Aorta (tissue), 5 donors: Measurements from ENCODE around the gene ACTN1. TPM values are rescaled to one million over a fixed set of nuclear protein-coding genes. Genes with fewer than 3 reads are reported as not detected.

Experiments
- ATAC-seq: fragments of 200-7000 bp; cut with Tn5 transposase; one replicate; pipeline ENCODE4 v1.9.1; 2022; ENCODE audit warnings: moderate library complexity; ENCODE audit not compliant: low FRiP score
- DNase-seq, 2 donors: peaks; one replicate each; pipeline ENCODE4 v3.0.0-alpha.2; 2020
- H3K27ac ChIP-seq, 2 donors: one replicate each; pipeline ENCODE4 v1.5.1; 2013; ENCODE audit warnings: low read length in 2 of 2, mild to moderate bottlenecking in 2 of 2, moderate library complexity in 2 of 2, control low read depth in 1 of 2, inconsistent platforms in 1 of 2, low read depth in 1 of 2
- H3K27me3 ChIP-seq, 2 donors: one replicate each; pipeline ENCODE4 v1.6.1; 2013; ENCODE audit warnings: control low read depth in 1 of 2, low read length in 1 of 2, mild to moderate bottlenecking in 1 of 2, moderate library complexity in 1 of 2; ENCODE audit not compliant: insufficient read depth in 2 of 2, control insufficient read depth in 1 of 2
- H3K36me3 ChIP-seq, 2 donors: one replicate each; pipeline ENCODE4 v1.6.1; 2013; ENCODE audit warnings: control low read depth in 1 of 2, low read length in 1 of 2, mild to moderate bottlenecking in 1 of 2; ENCODE audit not compliant: insufficient read depth in 2 of 2, control insufficient read depth in 1 of 2
- H3K4me1 ChIP-seq, 2 donors: one replicate each; pipeline ENCODE4 v1.6.1; 2013; ENCODE audit warnings: low read length in 2 of 2, control low read depth in 1 of 2, mild to moderate bottlenecking in 1 of 2, moderate library complexity in 1 of 2; ENCODE audit not compliant: insufficient read depth in 2 of 2, control insufficient read depth in 1 of 2
- H3K4me3 ChIP-seq, 2 donors: one replicate each; pipeline ENCODE4 v1.5.1; 2013; ENCODE audit warnings: low read length in 2 of 2, control low read depth in 1 of 2, mild to moderate bottlenecking in 1 of 2
- H3K9me3 ChIP-seq: one replicate; pipeline ENCODE4 v1.6.1; 2013; ENCODE audit warnings: mild to moderate bottlenecking, low read length; ENCODE audit not compliant: control insufficient read depth
- WGBS, 2 donors: extraction: QIAGEN DNeasy Blood & Tissue Kit; methylation state at CpG; one replicate each; pipeline ENCODE4 v1.1.7; 2013; 5-methylcytosine and 5-hydroxymethylcytosine counted together
- intact Hi-C, 2 donors: fragments of 100-400 bp; cut with DNase I; formaldehyde crosslinking; loops; one replicate each; pipeline versions ENCODE4 v1.14.2 to v1.15.0; 2022
- polyA plus RNA-seq, 2 donors: library from polyadenylated mRNA; stranded (reverse); fragments of 200-250 nt; gene quantifications; one replicate each; pipeline ENCODE4 v1.2.3, GENCODE V29; 2013
- total RNA-seq, 2 donors: library from RNA; stranded (reverse); fragmentation: NEBNext Ultra II Directional; extraction: Animal tissue kit (Norgen Biotek cat#: 25700); gene quantifications; one replicate each; pipeline ENCODE4 v1.2.1, GENCODE V29; 2021
- donor health status: healthy with polysubstance abuse.
- donor health status: Bipolar disorder and iron deficiency.
- donor health status: DM: no; HTN: no; CAD: no.
- donor health status: DM: no; HTN: no; CAD: no.
- donor health status: DM: yes; HTN: yes; CAD: no.

The ACTN1 gene
- total and polyA plus RNA-seq, 4 donors: 82.0 to 1,590 (median 631) TPM

DNA sequence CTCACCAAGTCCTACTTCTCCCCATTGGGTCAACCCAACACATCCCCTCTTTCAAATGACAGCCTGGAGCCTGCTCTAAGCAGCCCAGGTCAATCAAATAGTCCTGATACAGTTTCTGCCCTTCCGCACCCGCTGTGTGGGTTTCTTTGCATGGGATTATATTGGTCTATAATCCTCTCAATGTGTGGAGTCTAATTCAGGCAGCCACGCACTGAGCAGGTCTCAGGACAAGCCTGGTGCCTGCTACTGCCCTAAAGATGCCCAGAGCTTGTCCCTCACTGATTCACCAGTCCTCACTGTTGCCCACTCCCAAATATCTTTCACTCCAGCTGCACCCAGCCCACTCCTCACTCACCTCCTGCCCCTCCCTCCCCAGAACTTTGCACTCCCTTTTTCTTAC, 16.4 kb downstream of the ACTN1 start:
- WGBS, 2 donors: 63 to 75% methylated on average over 3 of the region's 3 CpGs
- intact Hi-C loops: no loop called here
- no peak overlapping the region for H3K4me3 ChIP-seq
- H3K4me1 ChIP-seq: peaks cover 10 to 12% of the 10 kb centered on the region in 2 donors
- peak overlapping the region in 1 of 2 donors; percentile 84 for H3K27ac ChIP-seq
- DNase-seq (no peak), ATAC-seq (no peak)
- no peaks in the 10 kb centered on the region for H3K9me3 ChIP-seq
- H3K27me3 ChIP-seq: no peaks in the 10 kb centered on the region
- peaks cover 0 to under 1% of the 10 kb centered on the region in 2 donors for H3K36me3 ChIP-seq

DNA sequence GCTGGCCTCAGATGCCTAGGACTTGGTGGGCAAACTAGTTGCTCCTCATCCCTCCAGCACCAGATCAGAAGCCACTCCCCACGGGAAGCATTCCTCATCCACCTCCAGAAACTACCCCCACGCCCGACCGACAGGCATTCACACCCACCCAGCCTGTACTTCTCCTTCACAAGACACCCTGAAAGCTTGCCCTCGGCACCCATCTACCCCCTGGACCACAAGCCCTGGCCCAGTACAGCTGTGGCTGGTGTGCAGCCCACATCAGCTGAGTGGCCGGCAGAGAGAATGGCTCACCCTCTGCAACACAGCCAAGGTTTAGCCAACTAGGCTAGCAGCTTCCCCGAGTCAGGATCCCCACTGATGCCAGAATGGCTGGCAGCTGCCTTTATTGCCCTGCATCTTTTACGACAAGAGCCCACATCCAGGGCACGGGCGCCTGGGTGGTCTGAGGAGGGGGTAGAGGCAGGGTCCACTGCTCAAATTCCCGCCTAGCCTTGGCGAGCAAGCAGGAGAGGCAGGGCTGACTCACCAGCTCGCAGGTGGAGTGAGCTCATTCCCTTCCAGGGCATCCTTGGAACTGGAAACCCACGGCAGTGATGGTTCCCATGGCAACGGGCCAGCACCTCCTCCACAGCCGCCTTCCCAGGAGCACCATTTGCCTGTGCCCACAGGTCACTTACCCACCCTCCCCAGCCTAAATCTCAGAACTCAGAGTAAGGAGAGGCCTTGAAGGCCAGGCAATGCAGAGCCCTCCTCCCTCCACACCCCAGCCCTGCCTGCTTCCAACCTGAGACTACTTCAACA, 17.1 kb downstream of the ACTN1 start:
- peak; percentile 36 for ATAC-seq
- DNase-seq: peak; percentile 78 to 87
- intact Hi-C loops: no loop called here
- WGBS, 2 donors: 6 to 8% methylated on average over 16 of the region's 16 CpGs
- H3K36me3 ChIP-seq: peaks cover 0 to 3% of the 10 kb centered on the region in 2 donors
- H3K4me3 ChIP-seq: no peak overlapping the region
- no peaks in the 10 kb centered on the region for H3K27me3 ChIP-seq
- no peaks in the 10 kb centered on the region for H3K9me3 ChIP-seq
- H3K4me1 ChIP-seq: peaks cover 6 to 12% of the 10 kb centered on the region in 2 donors
- peak overlapping the region in 1 of 2 donors; percentile 84 for H3K27ac ChIP-seq

DNA sequence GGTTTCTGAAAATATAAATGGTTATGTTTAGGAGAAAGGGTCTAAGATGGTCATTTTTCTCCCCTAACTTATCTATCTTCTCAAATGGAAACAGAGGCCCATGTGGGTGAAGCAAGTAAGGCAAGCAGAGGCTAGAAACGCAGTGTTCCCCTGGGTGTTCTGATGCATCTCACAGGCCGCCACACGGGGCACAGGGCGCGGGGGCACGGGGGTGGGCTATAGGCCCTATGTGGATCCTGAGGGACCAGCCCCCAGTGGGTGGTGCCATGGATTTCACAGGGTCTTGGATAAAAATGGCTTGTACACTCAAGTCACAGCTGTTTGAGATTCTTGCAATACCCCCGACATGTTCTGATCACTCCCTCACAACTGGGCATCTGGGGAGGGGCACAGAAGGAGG, 17.7 kb downstream of the ACTN1 start:
- WGBS, 2 donors: 20% methylated on average over 6 to 7 of the region's 7 CpGs
- peak overlapping the region in 1 of 2 donors; percentile 84 for H3K27ac ChIP-seq
- intact Hi-C loops: no loop called here
- no peaks in the 10 kb centered on the region for H3K27me3 ChIP-seq
- H3K9me3 ChIP-seq: no peaks in the 10 kb centered on the region
- DNase-seq: no peak
- no peak overlapping the region for H3K4me3 ChIP-seq
- peaks cover 0 to 3% of the 10 kb centered on the region in 2 donors for H3K36me3 ChIP-seq
- ATAC-seq: no peak
- peaks cover 4 to 12% of the 10 kb centered on the region in 2 donors for H3K4me1 ChIP-seq

DNA sequence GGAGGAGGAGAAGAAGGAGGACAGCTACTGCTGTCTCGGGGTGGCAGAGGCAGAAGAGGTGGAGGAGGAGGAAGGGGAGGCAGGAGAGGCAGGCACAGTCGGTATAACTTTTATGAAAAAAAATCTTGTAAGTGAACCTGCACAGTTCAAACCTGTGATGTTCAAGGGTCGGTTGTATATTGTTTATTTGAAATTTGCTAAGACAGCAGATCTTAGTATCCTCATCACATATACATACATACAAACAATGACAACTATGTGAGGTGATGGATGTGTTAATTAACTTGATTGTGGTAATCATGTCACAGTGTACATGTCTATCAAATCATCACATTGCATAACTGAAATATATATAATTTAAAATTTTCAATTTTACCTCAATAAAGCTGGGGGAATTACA, 19.0 kb downstream of the ACTN1 start:
- ATAC-seq: no peak

DNA sequence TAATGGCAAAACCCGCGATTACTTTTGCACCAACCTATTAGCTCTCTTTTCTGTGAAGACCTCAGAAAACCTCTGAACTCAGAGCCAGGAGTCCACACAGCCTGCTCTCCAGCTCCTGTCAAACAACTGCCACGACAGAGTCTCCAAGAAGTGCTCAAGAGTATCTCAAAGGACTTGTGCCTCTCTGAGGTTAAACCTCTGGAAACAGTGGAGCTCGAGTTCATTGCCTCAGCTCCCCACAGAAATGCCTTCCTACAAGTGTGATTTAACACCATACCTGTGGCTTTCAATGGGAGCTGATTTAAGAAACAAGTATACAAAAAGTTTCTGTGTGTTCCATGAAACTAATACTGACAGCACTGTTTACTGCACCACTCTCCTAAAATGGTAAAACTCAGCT, 20.1 kb downstream of the ACTN1 start:
- ATAC-seq (no peak), DNase-seq (no peak)
- H3K9me3 ChIP-seq: no peaks in the 10 kb centered on the region
- peaks cover 0 to 3% of the 10 kb centered on the region in 2 donors for H3K36me3 ChIP-seq
- peaks cover 4 to 7% of the 10 kb centered on the region in 2 donors for H3K4me1 ChIP-seq
- intact Hi-C loops: loop anchor here in 1 of 2 donors (5.0 kb wide), 1 partner anchor 37 kb away; no protein-coding TSS in a partner anchor
- WGBS, 2 donors: 5 to 7% methylated on average over 4 of the region's 4 CpGs
- no peaks in the 10 kb centered on the region for H3K27me3 ChIP-seq
- no peak overlapping the region for H3K4me3 ChIP-seq
- peak overlapping the region; percentile 61 to 80 for H3K27ac ChIP-seq

More for the DNA sequence above, 19.0 kb downstream of the ACTN1 start:
- Histone ChIP-seq H3K4me1 (peaks cover 4 to 12% of the 10 kb centered on the region in 2 donors), H3K36me3 (peaks cover 0 to 3% of the 10 kb centered on the region in 2 donors), H3K4me3 (no peak overlapping the region), H3K27ac (peak overlapping the region in 1 of 2 donors; percentile 17), H3K9me3 (no peaks in the 10 kb centered on the region), H3K27me3 (no peaks in the 10 kb centered on the region)
- no peak for DNase-seq
- WGBS, 2 donors: 7 to 21% methylated on average over 3 of the region's 3 CpGs
- intact Hi-C loops: no loop called here

DNA sequence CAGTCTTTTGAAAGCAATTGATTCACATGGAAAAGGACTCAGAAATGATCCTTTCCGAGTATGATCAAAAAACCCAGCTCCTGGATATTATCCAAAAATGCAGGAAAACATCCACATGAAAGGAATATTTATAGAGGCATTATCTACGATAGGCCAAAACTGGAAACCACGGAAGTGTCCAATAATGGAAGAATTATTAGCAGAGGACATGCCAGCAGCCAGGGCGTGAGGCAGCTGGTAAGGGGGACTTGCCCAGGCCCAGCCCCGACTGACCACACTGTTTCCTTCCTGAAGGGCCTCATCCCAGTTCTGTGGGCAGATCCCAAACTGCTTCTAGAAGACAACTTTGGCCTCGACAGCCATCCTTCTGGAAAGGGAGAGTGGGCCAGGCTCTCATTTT, 20.5 kb downstream of the ACTN1 start:
- H3K4me3 ChIP-seq: no peak overlapping the region
- H3K4me1 ChIP-seq: peaks cover 4 to 7% of the 10 kb centered on the region in 2 donors
- intact Hi-C loops: loop anchor here in 1 of 2 donors (5.0 kb wide), 1 partner anchor 36 kb away; no protein-coding TSS in a partner anchor

DNA sequence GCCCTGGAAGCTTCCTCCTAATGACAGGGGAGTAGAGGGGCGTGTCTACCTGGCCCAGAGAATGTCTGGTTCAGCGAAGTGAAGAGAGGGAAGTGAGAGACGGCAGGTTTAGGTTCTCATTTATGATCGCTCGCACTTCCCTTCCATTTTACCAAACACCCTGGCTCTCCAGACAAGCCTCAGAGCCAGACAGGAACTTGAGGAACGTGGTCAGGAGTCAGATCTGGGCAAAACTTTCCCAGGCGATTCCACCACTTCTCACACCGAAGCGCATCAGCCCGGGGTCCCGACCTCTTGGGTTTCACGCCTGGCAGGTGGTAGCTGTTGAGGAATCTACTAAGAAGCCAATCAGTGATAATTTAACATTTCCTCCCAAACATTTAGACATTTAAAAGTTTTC, 21.3 kb downstream of the ACTN1 start:
- WGBS, 2 donors: 10 to 17% methylated on average over 12 of the region's 12 CpGs

More for the DNA sequence above, 20.5 kb downstream of the ACTN1 start:
- H3K36me3 ChIP-seq: peaks cover 0 to 3% of the 10 kb centered on the region in 2 donors
- 0 to 3% methylated on average over 6 of the region's 6 CpGs for WGBS, 2 donors
- H3K27ac ChIP-seq: peak overlapping the region; percentile 61 to 80
- no peaks in the 10 kb centered on the region for H3K9me3 ChIP-seq
- DNase-seq (peak in 1 of 2 donors; percentile 61), ATAC-seq (no peak)
- H3K27me3 ChIP-seq: no peaks in the 10 kb centered on the region

DNA sequence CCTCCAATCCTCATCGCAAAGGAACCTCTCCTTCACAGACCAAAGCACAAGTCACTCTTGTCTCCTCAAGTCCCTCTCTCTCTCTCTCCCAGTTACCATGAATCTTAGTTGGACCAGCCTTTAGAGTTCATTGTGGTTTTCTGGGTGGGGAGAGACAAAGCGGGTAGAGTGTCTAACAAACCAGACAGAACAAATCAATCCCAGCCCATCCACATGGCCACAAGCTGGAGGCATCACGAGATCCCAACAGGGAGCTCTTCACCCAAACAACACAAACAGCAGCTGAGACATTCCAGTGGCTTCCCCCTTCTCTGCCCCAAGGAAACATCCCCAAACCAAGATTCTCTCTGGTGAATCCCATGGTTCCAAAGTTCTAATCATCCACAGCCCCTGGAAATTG, 22.4 kb downstream of the ACTN1 start:
- Histone ChIP-seq H3K4me1 (peaks cover 6 to 7% of the 10 kb centered on the region in 2 donors), H3K27me3 (no peaks in the 10 kb centered on the region), H3K9me3 (no peaks in the 10 kb centered on the region), H3K36me3 (peaks cover 0 to 3% of the 10 kb centered on the region in 2 donors), H3K27ac (peak overlapping the region; percentile 61 to 76), H3K4me3 (no peak overlapping the region)
- intact Hi-C loops: loop anchor here in 1 of 2 donors (5.0 kb wide), 1 partner anchor 34 kb away; no protein-coding TSS in a partner anchor
- ATAC-seq (no peak), DNase-seq (peak in 1 of 2 donors; percentile 8)
- WGBS, 2 donors: 49 to 51% methylated on average over 3 of the region's 3 CpGs

More for the DNA sequence above, 21.3 kb downstream of the ACTN1 start:
- no peaks in the 10 kb centered on the region for H3K27me3 ChIP-seq
- peaks cover 0 to 3% of the 10 kb centered on the region in 2 donors for H3K36me3 ChIP-seq
- DNase-seq: peak in 1 of 2 donors; percentile 53
- ATAC-seq: no peak
- H3K9me3 ChIP-seq: no peaks in the 10 kb centered on the region
- H3K4me1 ChIP-seq: peaks cover 6 to 7% of the 10 kb centered on the region in 2 donors
- H3K27ac ChIP-seq: peak overlapping the region; percentile 61 to 76
- H3K4me3 ChIP-seq: no peak overlapping the region
- intact Hi-C loops: loop anchor here in 1 of 2 donors (5.0 kb wide), 1 partner anchor 35 kb away; no protein-coding TSS in a partner anchor
